Mesenchymal stem cell (in vitro differentiated cells and primary cell): ENCODE results near the gene STX16.
A peak's percentile ranks its signal among the peaks of the same experiment; 100 is the strongest.
"Not testable (repeated sequence)": the region's sequence is repeated elsewhere in the genome, so short reads cannot be mapped to it uniquely, and the experiment has no call there.

Source experiments
- DNase-seq: peaks from one replicate; pipeline ENCODE4 v3.0.0-alpha.2; 2013
- H2AFZ ChIP-seq: one replicate; pipeline ENCODE4 v1.6.1; 2013; ENCODE audit warnings: low read depth, mild to moderate bottlenecking, control low read depth, inconsistent platforms, low read length, moderate library complexity
- H2AK5ac ChIP-seq: 2 replicates; pipeline ENCODE4 v1.6.1; 2013; ENCODE audit warnings: low read length, moderate library complexity, mild to moderate bottlenecking, inconsistent platforms; ENCODE audit not compliant: severe bottlenecking
- H2BK120ac ChIP-seq: one replicate; pipeline ENCODE4 v1.6.1; 2013; ENCODE audit warnings: low read depth, mild to moderate bottlenecking, inconsistent platforms, low read length, moderate library complexity
- H2BK12ac ChIP-seq, 2 experiments: one replicate each; pipeline ENCODE4 v1.6.1; 2013; ENCODE audit warnings: inconsistent platforms in 2 of 2, low read length in 2 of 2, mild to moderate bottlenecking in 2 of 2, moderate library complexity in 2 of 2, control low read depth in 1 of 2
- H2BK15ac ChIP-seq: one replicate; pipeline ENCODE4 v1.6.1; 2013; ENCODE audit warnings: mild to moderate bottlenecking, low read depth, inconsistent platforms; ENCODE audit not compliant: poor library complexity, severe bottlenecking
- H2BK5ac ChIP-seq: 2 replicates; pipeline ENCODE4 v1.6.1; 2013; ENCODE audit warnings: low read depth, mild to moderate bottlenecking, low read length, control low read depth, inconsistent platforms; ENCODE audit not compliant: poor library complexity, severe bottlenecking
- H3K14ac ChIP-seq, 2 experiments: one replicate each; pipeline ENCODE4 v1.6.1; 2013; ENCODE audit warnings: inconsistent platforms in 2 of 2, low read length in 2 of 2, control low read depth in 1 of 2, mild to moderate bottlenecking in 1 of 2, moderate library complexity in 1 of 2
- H3K18ac ChIP-seq, 2 experiments: one replicate each; pipeline ENCODE4 v1.6.1; 2013; ENCODE audit warnings: inconsistent platforms in 2 of 2, low read length in 2 of 2, control low read depth in 1 of 2, low read depth in 1 of 2, mild to moderate bottlenecking in 1 of 2
- H3K23ac ChIP-seq, 2 experiments: one replicate each; pipeline ENCODE4 v1.6.1; 2013; ENCODE audit warnings: inconsistent platforms in 2 of 2, low read length in 2 of 2, mild to moderate bottlenecking in 2 of 2, moderate library complexity in 2 of 2, control low read depth in 1 of 2
- H3K27ac ChIP-seq: 2 replicates; pipeline ENCODE4 v1.5.1; 2013; ENCODE audit warnings: mild to moderate bottlenecking, moderate library complexity, low read length, control low read depth, inconsistent platforms; ENCODE audit not compliant: poor library complexity, severe bottlenecking
- H3K27me3 ChIP-seq, 2 experiments: 2 replicates each; pipeline versions ENCODE4 v1.6.1 to v1.7.0; 2013; ENCODE audit warnings: low read length in 2 of 2, mild to moderate bottlenecking in 2 of 2, moderate library complexity in 2 of 2, control low read depth in 1 of 2, inconsistent platforms in 1 of 2; ENCODE audit not compliant: control insufficient read depth in 1 of 2, insufficient read depth in 1 of 2
- H3K36me3 ChIP-seq, 2 experiments: 2 replicates each; pipeline versions ENCODE4 v1.6.1 to v1.7.0; 2013; ENCODE audit warnings: low read length in 2 of 2, control low read depth in 1 of 2, inconsistent platforms in 1 of 2, low read depth in 1 of 2, mild to moderate bottlenecking in 1 of 2; ENCODE audit not compliant: insufficient read depth in 2 of 2, control insufficient read depth in 1 of 2
- H3K4ac ChIP-seq, 2 experiments: one replicate each; pipeline ENCODE4 v1.6.1; 2013; ENCODE audit warnings: inconsistent platforms in 2 of 2, low read length in 2 of 2, mild to moderate bottlenecking in 2 of 2, moderate library complexity in 2 of 2, control low read depth in 1 of 2, low read depth in 1 of 2
- H3K4me1 ChIP-seq: 2 replicates; pipeline ENCODE4 v1.6.1; 2013; ENCODE audit warnings: low read depth, low read length, control low read depth; ENCODE audit not compliant: control insufficient read depth, insufficient read depth
- H3K4me2 ChIP-seq: 2 replicates; pipeline ENCODE4 v1.6.1; 2013; ENCODE audit warnings: low read length, mild to moderate bottlenecking, inconsistent platforms; ENCODE audit not compliant: poor library complexity, severe bottlenecking
- H3K4me3 ChIP-seq, 2 experiments: 2 replicates each; pipeline versions ENCODE4 v1.5.1 to v1.7.0; 2013; ENCODE audit warnings: low read length in 2 of 2, mild to moderate bottlenecking in 2 of 2, control low read depth in 1 of 2, low read depth in 1 of 2; ENCODE audit not compliant: insufficient read depth in 1 of 2
- H3K79me1 ChIP-seq: replicated peaks from 2 replicates; pipeline ENCODE4 v1.6.1; 2013; ENCODE audit warnings: mild to moderate bottlenecking, control low read depth, low read length, inconsistent platforms; ENCODE audit not compliant: poor library complexity, severe bottlenecking
- H3K9ac ChIP-seq: 2 replicates; pipeline ENCODE4 v1.7.0; 2013; ENCODE audit warnings: mild to moderate bottlenecking, low read length, moderate library complexity
- H3K9me3 ChIP-seq: 2 replicates; pipeline ENCODE4 v1.7.0; 2013; ENCODE audit warnings: mild to moderate bottlenecking, low read length; ENCODE audit not compliant: control insufficient read depth
- H4K8ac ChIP-seq: one replicate; pipeline ENCODE4 v1.6.1; 2013; ENCODE audit warnings: inconsistent platforms, mild to moderate bottlenecking, low read length, moderate library complexity
- H4K91ac ChIP-seq: one replicate; pipeline ENCODE4 v1.6.1; 2013; ENCODE audit warnings: mild to moderate bottlenecking, low read length, inconsistent platforms
- WGBS: methylation state at CpG from one replicate; pipeline ENCODE4 v1.1.7; 2013; ENCODE audit warnings: mixed read lengths; 5-methylcytosine and 5-hydroxymethylcytosine counted together

Gene STX16

GRCh38 chr20:58647796-58648501, 3.1 kb upstream of the STX16 start:
- no peak overlapping the region for H3K23ac ChIP-seq

GRCh38 chr20:58648502-58648825, 2.6 kb upstream of the STX16 start:
- not testable (repeated sequence) for H3K4me3 ChIP-seq, H3K27me3 ChIP-seq, H3K4me2 ChIP-seq, H3K9me3 ChIP-seq, H3K18ac ChIP-seq, H3K79me1 ChIP-seq, H4K8ac ChIP-seq, H2BK5ac ChIP-seq, H2BK12ac ChIP-seq, H3K14ac ChIP-seq, H3K4ac ChIP-seq, H2AK5ac ChIP-seq, H3K9ac ChIP-seq, H2BK15ac ChIP-seq, H2AFZ ChIP-seq, H3K27ac ChIP-seq, H4K91ac ChIP-seq, H2BK120ac ChIP-seq, H3K36me3 ChIP-seq, DNase-seq, H3K23ac ChIP-seq
- peaks cover 11% of the 10 kb centered on the region for H3K4me1 ChIP-seq
- WGBS: 77% methylated on average over 6 of the region's 6 CpGs

More at GRCh38 chr20:58647796-58648501, 3.1 kb upstream of the STX16 start:
- H2BK120ac ChIP-seq: no peak overlapping the region
- no peak overlapping the region for H2BK5ac ChIP-seq
- H3K4me3 ChIP-seq: no peak overlapping the region
- H2BK15ac ChIP-seq: no peak overlapping the region
- no peaks in the 10 kb centered on the region for H3K9me3 ChIP-seq
- no peak overlapping the region for H4K8ac ChIP-seq
- H2AK5ac ChIP-seq: no peak overlapping the region
- H2BK12ac ChIP-seq: no peak overlapping the region
- H3K27ac ChIP-seq: no peak overlapping the region
- no peak overlapping the region for H3K18ac ChIP-seq
- H3K27me3 ChIP-seq: no peaks in the 10 kb centered on the region
- DNase-seq: no peak
- H3K36me3 ChIP-seq: no peaks in the 10 kb centered on the region
- H3K4me1 ChIP-seq: peaks cover 11% of the 10 kb centered on the region
- H3K14ac ChIP-seq: no peak overlapping the region
- no peak overlapping the region for H3K4ac ChIP-seq
- H4K91ac ChIP-seq: no peak overlapping the region
- no peak overlapping the region for H3K4me2 ChIP-seq
- no peak overlapping the region for H2AFZ ChIP-seq
- WGBS: 85% methylated on average over 10 of the region's 12 CpGs
- peak overlapping the region; percentile 9 for H3K9ac ChIP-seq
- no peaks in the 10 kb centered on the region for H3K79me1 ChIP-seq

GRCh38 chr20:58649288-58650180, 1.5 kb upstream of the STX16 start:
- WGBS: 21% methylated on average over 61 of the region's 73 CpGs
- Histone ChIP-seq H3K27ac (no peak overlapping the region), H3K4me2 (peak overlapping the region; percentile 66)

GRCh38 chr20:58650181-58650775, 805 bp upstream of the STX16 start:
- H3K4me1 ChIP-seq: peaks cover 11% of the 10 kb centered on the region

More at GRCh38 chr20:58649288-58650180, 1.5 kb upstream of the STX16 start:
- Histone ChIP-seq H3K23ac (no peak overlapping the region), H3K79me1 (no peaks in the 10 kb centered on the region), H3K9ac (peak overlapping the region; percentile 99), H2AFZ (peak overlapping the region; percentile 55), H2BK120ac (peak overlapping the region; percentile 94), H2BK12ac (no peak overlapping the region), H3K27me3 (no peaks in the 10 kb centered on the region), H3K9me3 (no peaks in the 10 kb centered on the region), H3K4me1 (peaks cover 11% of the 10 kb centered on the region), H3K4me3 (peak overlapping the region in 1 of 2 experiments; percentile 56), H3K18ac (peak overlapping the region; percentile 78 to 85), H4K8ac (peak overlapping the region; percentile 90), H4K91ac (peak overlapping the region; percentile 96), H3K4ac (peak overlapping the region; percentile 29 to 55), H2BK5ac (no peak overlapping the region), H3K36me3 (peaks cover 0 to 5% of the 10 kb centered on the region in 2 experiments), H2BK15ac (peak overlapping the region; percentile 73), H3K14ac (no peak overlapping the region), H2AK5ac (peak overlapping the region; percentile 32)
- no peak for DNase-seq

More at GRCh38 chr20:58650181-58650775, 805 bp upstream of the STX16 start:
- no peak for DNase-seq
- H3K4me2 ChIP-seq: peak overlapping the region; percentile 66
- no peaks in the 10 kb centered on the region for H3K27me3 ChIP-seq
- peak overlapping the region; percentile 87 for H3K27ac ChIP-seq
- H3K9ac ChIP-seq: peak overlapping the region; percentile 99
- no peaks in the 10 kb centered on the region for H3K9me3 ChIP-seq
- H2AK5ac ChIP-seq: no peak overlapping the region
- no peak overlapping the region for H3K23ac ChIP-seq
- peak overlapping the region; percentile 56 to 99 for H3K4me3 ChIP-seq
- H2BK120ac ChIP-seq: peak overlapping the region; percentile 94
- H3K36me3 ChIP-seq: peaks cover 0 to 6% of the 10 kb centered on the region in 2 experiments
- no peaks in the 10 kb centered on the region for H3K79me1 ChIP-seq
- H4K8ac ChIP-seq: peak overlapping the region; percentile 90
- no peak overlapping the region for H2BK12ac ChIP-seq
- peak overlapping the region; percentile 78 to 85 for H3K18ac ChIP-seq
- WGBS: 4% methylated on average over 44 of the region's 62 CpGs
- H3K4ac ChIP-seq: peak overlapping the region; percentile 29 to 55
- H4K91ac ChIP-seq: peak overlapping the region; percentile 96
- H2BK5ac ChIP-seq: no peak overlapping the region
- H3K14ac ChIP-seq: no peak overlapping the region
- H2BK15ac ChIP-seq: peak overlapping the region; percentile 44
- H2AFZ ChIP-seq: peak overlapping the region; percentile 55
